Astrocyte of the hippocampus (primary cell): ENCODE results near the gene FKRP.
"Not testable (repeated sequence)": the region's sequence is repeated elsewhere in the genome, so short reads cannot be mapped to it uniquely, and the experiment has no call there.

Experiments used
- DNase-seq: peaks from one replicate; pipeline ENCODE4 v3.0.0; 2011; ENCODE audit warnings: low read depth, low spot score

FKRP gene, protein sequence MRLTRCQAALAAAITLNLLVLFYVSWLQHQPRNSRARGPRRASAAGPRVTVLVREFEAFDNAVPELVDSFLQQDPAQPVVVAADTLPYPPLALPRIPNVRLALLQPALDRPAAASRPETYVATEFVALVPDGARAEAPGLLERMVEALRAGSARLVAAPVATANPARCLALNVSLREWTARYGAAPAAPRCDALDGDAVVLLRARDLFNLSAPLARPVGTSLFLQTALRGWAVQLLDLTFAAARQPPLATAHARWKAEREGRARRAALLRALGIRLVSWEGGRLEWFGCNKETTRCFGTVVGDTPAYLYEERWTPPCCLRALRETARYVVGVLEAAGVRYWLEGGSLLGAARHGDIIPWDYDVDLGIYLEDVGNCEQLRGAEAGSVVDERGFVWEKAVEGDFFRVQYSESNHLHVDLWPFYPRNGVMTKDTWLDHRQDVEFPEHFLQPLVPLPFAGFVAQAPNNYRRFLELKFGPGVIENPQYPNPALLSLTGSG

GRCh38 chr19:46745521-46746280 is at the start of gene FKRP:
FKRP (plus strand) TSS chr19:46746057; CDS start chr19:46755451, 9,394 bp downstream.
- DNase-seq = peak; percentile 51

- DNase-seq = no peak
Measured at GRCh38 chr19:46696866-46697203, 49.0 kb upstream of the FKRP start.

DNA sequence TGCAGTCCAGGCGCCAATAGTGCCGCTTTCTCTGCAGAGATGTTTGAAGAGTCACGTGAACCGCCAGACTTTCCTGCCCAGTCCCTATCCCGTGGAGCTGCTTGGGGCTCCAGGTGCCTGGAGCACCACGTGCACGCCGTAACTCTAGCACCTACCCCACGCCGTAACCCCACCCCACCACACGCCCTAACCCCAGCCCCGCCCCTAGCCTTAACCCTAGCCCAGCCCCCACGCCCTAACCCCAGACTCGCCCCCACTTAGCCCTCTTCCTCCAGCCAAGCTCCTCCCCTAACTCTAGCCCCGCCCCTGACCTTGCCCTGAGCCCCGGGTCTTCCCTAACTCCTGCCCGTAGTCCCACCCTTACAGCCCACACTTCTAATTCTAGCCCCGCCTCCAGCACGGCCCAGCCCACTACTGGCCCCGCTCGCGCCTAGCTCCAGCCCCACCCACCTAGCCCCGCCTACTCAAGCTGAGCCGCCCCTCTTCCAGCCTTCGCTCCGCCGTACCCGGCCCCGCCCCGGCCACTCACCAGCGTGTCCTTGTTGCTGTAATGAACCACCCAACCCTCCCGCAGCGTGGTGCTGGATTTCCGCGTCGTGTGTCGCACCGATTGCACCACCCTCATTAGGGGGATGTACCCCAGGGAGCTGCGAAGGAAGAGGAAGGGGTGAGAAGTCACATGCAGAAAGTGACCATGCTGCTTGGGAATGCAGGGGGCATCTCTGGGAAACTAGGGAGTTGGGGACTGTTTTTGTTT is 48.5 kb upstream of the FKRP start:
- peak; percentile 84 for DNase-seq

DNA sequence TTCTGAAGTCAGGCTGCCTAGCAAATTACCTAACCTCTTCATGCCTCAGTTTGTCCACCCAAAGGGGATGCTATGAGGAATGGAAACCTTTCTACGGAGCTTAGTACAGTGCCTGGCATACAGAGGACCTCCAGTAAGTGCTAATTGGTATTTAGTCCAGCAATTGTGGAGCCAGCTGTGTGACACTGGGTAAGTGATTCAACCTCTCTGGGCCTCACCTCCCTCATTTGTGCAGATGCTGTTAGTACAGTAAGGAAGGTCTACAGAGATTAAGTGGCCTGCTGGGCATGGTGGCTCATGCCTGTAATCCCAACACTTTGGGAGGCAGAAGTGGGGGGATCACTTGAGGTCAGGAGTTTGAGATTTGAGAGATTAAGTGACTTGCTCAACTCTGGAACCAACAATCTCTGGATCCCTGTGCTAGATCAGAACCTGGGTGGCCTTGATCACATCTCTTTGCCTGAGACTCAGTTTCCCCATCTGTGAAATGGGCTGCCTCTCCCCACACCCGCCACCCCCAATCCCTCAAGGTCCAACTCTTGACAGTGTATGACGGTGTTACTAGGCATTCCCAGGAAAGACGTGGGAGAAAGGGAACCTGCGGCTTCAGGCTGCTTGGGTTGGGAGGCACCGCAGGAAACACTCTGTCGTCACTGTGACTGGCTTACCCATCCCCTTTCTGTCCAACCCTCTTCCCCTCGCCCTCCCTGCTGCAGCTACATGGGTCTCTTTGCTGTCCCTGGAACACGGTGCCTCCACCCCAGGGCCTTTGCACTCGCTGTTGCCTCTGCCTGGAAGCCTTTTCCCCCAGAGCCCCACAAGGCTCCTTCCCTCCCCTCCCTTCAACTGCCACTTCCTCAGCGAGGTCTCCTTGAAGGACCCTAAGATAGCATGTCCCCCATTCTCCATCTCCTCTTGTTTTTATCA is 47.2 kb upstream of the FKRP start:
- DNase-seq = no peak

DNA sequence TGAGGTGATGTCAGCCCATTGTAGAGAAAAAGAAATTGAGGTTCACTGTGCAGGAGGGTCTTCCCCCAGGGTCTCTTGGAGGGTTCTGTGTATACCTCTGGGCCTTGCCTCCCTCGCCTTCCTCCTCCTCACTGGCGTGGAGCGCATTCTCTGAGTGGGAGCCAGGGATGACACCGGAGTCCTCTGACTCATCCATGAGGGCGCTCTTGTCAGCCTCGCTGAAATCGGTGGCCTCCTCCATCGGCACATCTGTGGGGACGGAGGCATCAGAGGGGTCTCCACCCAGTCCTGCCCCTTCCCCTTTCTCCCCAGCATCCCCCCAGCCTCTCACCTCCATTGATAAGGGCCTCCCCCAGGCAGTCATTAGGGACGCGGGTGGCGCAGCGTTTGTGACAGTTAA is 45.2 kb upstream of the FKRP start:
- DNase-seq = no peak

- peak; percentile 61 for DNase-seq
Measured at GRCh38 chr19:46704379-46705076, 41.3 kb upstream of the FKRP start.

GRCh38 chr19:46710687-46711086 is 35.2 kb upstream of the FKRP start:
- no peak for DNase-seq

DNA sequence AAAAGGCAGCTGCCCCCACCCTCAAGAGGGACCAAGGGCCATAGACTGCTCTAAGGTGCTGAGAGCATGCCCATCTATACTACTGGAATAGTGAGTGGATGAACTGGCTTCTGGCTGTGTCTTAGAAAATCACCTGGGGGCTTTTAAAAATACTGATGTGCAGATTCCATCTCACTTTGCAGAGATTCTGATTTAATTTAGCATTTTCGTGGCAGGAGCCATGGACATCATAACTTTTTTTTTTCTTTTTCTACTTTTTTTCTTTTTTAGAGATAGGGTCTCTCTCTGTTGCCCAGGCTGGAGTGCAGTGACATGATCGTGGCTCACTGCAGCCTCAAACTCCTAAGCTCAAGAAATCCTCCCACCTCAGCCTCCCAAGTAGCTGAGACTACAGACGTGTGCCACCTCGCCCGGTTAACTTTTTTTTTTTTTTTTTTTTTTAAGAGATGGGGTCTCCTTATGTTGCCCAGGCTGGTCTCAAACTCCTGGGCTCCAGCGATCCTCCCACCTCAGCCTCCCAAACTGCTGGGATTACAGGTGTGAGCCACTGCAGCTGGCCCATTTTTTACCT is 33.0 kb upstream of the FKRP start:
- DNase-seq = not testable (repeated sequence)

DNA sequence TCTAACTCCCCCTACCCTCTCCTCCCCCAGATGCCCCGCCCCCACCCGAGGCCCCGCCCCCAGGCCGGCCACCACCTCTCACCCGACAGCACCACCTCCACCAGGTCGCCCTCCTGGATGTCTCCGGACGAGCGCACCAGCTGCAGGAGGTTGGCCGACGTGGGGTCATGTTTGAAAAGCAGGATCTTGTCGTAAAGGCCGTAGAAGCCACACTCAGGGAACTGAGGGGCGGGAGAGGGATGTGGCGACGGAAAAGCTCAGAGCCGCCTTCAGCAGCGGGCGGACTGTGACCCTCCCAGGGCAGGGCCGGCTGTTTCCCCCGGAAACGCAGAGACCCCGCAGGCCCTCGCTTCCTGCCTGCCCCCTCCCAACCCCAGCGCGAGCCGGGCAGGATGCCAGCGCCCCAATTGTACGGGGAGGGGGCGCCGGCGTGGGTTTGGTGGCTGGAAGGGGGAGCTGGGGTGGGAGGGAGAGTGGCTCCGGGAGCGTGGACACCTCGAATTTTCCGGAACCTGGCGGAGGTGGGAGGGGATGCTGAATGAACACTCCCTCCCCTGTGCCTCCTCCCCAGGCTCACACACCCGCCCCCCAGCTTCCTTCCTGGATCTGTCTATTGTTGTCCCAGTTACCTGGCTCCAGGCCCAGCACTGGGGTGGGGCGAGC is 31.9 kb upstream of the FKRP start:
- DNase-seq = peak; percentile 88

DNA sequence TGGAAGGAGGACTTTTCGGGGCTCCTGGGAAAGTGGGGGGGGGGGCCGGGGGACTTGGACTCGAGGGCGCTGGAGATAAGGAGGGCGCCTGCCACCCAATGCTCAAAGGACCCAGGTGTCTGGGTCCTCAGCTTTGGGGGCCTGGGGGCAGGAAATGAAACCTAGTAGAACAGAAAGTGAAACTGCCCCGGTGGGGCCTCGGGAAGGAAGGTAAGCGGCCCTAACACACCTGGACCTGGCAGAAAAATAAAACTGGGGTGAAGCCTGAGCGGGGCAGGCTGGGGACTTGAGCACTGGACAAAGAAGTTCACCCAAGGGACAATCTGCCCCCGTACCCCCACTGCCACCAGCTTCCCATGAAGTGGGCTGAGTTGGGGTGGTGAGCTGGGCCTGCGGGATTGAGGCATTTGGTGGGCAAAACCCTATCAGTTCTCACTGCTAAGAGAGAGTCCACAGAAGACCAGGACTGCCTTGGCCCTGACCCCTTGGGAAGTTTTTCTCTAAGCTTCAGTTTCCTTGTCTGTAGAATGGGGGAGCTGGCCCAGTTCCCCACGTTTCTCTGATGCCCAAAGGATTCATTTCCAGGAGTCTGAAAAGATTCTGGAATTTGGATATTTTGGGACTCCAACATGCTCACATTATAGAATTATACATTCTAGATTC is 31.3 kb upstream of the FKRP start:
- no peak for DNase-seq

DNA sequence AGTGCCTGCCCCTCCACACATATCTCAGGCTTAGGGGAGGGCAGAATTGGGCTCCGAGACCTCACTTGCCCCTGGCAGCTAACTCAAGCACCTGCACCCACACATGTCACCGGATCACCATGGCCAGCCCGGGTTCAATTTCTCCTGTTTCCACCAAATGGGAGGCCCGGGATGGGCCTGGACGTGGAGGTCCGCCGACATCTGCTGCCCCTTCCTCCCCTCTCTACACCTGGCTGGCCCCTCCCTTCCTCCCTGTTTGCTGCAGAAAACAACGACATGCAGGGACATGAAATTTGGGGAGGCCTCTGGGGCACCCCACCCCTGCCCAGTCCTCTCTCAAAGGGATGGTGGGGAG is 30.3 kb upstream of the FKRP start:
- DNase-seq = no peak

- peak; percentile 48 for DNase-seq
Measured at GRCh38 chr19:46715975-46716671, 29.7 kb upstream of the FKRP start.

DNA sequence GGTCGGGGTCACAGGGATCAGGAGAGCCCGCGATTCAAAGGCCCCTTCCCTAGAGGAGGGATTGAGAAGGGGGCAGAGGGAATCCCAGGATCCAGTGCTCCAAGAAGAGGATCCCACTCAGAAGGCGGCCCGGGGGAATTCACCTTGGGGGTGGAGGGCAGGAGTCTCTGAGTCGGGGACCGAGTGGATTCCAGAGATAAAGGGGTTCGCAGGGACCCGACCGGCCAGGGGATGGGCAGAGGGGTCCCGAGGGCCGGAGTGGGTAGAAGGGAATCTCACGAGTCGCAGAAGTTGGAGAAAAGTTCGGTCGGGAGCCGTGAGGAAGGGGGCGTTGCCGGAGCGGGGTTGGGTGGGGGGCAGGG is 29.2 kb upstream of the FKRP start:
- DNase-seq = peak; percentile 21

- DNase-seq = peak; percentile 95
Measured at GRCh38 chr19:46717034-46717715, 28.7 kb upstream of the FKRP start, which contains the start of gene PRKD2. PRKD2 (minus strand) TSS chr19:46717114; CDS start chr19:46716370, 744 bp downstream.

GRCh38 chr19:46717716-46718143 is 28.1 kb upstream of the FKRP start:
- DNase-seq = no peak

DNA sequence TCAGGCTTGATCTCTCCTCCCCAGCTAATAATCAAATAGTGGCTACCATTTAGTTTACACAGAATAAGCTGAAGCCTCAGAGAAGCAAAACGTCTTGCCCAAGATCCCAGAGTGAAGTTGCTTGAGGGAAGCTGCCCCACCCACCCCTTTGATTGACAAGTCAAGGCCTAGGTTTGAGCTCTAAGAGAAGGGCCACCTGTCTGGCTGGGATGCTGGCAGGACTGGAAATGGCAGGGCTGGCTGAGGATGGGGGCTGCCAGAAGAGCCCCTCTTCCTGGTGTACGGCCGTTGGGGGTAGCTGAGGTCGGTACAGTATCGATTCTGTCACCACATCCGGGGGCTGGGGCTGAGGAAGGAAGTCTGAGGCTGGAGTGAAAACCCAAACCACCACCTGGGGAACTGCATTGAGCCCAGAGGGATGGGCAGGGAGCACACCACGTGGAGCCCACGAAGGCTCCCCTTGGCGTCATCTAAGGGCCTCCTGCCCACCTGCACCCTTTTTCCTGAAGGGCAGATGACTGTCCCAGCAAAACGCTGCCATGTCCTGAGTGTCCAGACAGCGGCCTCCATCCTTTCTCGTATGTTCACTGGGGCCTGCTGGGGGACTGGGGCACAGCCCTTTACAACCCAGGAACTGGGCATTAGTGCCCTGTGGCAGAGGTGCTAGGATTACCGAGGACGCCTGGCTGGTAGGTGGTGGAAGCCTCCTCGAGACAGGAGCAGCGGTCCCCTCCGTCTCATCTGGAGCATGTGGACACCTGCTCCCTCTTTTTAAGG is 27.5 kb upstream of the FKRP start:
- no peak for DNase-seq
